Measurements from ENCODE around the gene NUP98.

Gene NUP98

GRCh38 chr11:3797329-3798090 lies at the start of gene NUP98:
NUP98 (minus strand) TSS chr11:3797554; CDS start chr11:3782117, 15,437 bp downstream.
- no peak for TF ChIP-seq CTCF (IDR thresholded peaks at IDR 0.05; ENCODE audit: low read length, missing control alignments)
- peak within 1 kb of the TSS; percentile 82 for H3K4me3 ChIP-seq (replicated peaks; ENCODE audit: low read depth, low read length)

GRCh38 chr11:3845670-3846069 lies 48.3 kb upstream of the NUP98 start:
- H3K4me3 ChIP-seq (replicated peaks; ENCODE audit: low read depth, low read length): no peak overlapping the region
- no peak for TF ChIP-seq CTCF (IDR thresholded peaks at IDR 0.05; ENCODE audit: low read length, missing control alignments)

More at GRCh38 chr11:3797329-3798090, at the start of gene NUP98:
- peak; percentile 100 for DNase-seq (ENCODE audit: low read depth)

DNA sequence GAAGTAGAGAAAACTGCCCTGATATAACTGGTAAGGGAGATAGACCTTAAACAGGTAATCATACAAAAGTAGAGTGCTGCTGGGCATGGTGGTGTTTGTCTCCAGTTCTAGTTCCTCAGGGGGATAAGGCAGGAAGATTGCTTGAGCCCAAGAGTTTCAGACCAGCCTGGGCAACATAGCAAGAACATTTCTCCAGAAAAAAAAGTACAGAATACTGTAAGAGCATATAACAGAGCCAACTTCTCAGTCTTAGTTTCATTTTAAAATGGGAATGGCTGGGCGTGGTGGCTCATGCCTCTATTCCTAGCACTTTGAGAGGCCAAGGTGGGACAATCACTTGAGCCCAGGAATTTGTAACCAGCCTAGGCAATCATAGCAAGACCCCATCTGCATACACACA lies 47.9 kb upstream of the NUP98 start:
- no peak for DNase-seq (ENCODE audit: low read depth)
- no peak overlapping the region for H3K4me3 ChIP-seq (replicated peaks; ENCODE audit: low read depth, low read length)
- TF ChIP-seq CTCF (IDR thresholded peaks at IDR 0.05; ENCODE audit: low read length, missing control alignments): no peak

More at GRCh38 chr11:3845670-3846069, 48.3 kb upstream of the NUP98 start:
- DNase-seq (ENCODE audit: low read depth): no peak

DNA sequence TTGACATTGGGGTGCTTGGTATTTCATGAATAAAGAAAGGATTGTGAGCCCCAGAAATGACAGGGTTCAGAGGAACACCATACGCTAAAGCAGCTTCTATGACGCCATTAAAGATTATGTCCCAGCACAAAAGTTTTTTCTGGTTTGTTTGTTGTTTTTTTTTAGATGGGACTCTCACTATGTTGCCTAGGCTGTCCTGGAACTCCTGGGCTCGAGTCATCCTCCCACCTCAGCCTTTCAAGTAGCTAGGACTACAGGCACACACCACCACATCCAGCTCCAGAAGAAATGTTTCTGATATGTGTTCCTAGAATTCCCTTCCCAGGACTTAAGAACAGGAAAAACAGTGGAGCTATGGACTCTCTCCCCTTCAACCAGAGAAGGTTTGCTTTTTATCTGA lies 46.0 kb upstream of the NUP98 start:
- no peak for DNase-seq (ENCODE audit: low read depth)
- TF ChIP-seq CTCF (IDR thresholded peaks at IDR 0.05; ENCODE audit: low read length, missing control alignments): no peak

DNA sequence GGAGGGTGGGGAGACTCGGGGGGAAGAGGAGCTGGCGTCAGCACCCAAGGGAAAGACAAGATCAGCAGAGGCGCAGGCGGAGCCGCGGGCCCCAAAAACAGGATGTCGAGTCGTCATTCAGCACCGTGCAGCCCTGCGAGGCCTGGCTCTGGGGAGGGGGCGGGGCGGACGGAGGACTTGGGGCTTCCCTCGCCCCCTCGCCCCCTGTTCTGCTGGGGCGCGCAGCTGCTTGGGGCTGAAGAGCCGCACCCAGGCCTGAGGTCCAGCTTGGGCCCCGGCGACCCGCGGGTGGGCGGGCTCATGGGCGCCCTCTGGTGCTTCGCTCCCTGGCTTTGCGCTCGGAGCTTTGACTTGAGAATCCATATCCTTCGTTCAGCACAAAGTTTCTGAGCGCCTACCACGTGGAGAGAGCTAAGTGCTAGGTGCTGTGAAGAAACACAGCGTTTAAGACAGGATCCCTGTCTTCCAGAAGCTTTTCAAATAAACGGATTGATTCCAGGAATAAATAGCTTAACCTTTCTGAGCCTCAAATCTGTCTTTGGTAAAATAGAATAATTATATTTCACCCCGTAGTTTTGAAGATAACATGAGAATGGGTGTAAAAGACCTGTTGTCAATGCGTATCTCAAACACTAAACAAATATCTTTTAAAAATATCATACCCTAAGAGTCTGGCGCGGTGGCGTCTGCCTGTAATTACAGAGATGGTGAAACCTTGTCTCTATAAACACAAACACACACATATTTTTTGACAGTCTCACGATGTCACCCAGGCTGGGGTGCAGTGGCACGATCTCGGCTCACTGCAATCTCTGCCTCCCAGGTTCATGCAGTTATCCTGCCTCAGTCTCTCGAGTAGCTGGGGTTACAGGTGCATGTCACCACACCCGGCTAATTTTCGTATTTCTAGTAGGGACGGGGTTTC lies 44.3 kb upstream of the NUP98 start:
- peak; percentile 74 for TF ChIP-seq CTCF (IDR thresholded peaks at IDR 0.05; ENCODE audit: low read length, missing control alignments)
- peak; percentile 87 for DNase-seq (ENCODE audit: low read depth)
- peak overlapping the region; percentile 77 for H3K4me3 ChIP-seq (replicated peaks; ENCODE audit: low read depth, low read length)

More for the DNA sequence above, 46.0 kb upstream of the NUP98 start:
- H3K4me3 ChIP-seq (replicated peaks; ENCODE audit: low read depth, low read length): no peak overlapping the region

DNA sequence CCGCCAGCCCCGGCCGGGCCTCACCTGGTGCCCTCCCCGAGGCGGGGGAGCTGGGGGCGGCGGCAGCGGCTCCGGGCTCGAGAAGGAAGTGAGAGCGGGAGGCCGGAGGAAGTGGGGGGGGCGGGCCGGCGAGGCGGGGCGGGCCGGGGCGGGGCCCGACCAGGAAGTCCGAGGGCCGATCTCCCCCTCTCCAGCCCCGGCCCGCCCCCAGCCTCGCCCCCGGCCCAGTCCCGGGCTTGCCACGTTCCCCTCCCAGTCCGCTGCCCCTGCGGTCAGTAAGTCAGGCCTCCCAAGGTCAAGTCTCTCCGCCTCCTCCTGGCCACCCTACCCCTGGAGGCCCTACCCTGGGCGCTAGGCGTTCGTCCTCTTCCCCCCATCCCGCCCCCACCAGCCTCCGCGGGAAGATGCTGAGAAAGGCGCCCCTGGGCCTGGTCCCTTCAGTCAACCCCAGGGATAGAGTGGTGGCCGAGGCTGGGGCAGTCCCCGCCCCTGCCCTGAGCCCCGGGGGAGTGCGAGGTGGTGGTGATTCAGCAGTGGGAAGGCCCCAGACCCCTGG lies 43.6 kb upstream of the NUP98 start, which contains the start of gene RHOG:
TSS of gene RHOG (minus strand) at position 90 of the 556 bp plus-strand sequence. CDS start 12,821 bp downstream, outside the sequence.
- H3K4me3 ChIP-seq (replicated peaks; ENCODE audit: low read depth, low read length): peak within 1 kb of the TSS; percentile 77
- DNase-seq (ENCODE audit: low read depth): peak; percentile 86
- TF ChIP-seq CTCF (IDR thresholded peaks at IDR 0.05; ENCODE audit: low read length, missing control alignments): no peak

Measured in fibroblast of pulmonary artery (primary cell).